ENCODE data around the gene PNMA1.

The PNMA1 gene

GRCh38 chr14:73694083-73694482, 20.1 kb downstream of the PNMA1 start:
- Histone ChIP-seq H3K4me1 (ENCODE audit: control insufficient read depth, insufficient read depth, low read length, poor library complexity, severe bottlenecking) (no peaks in the 10 kb centered on the region), H3K36me3 (ENCODE audit: control insufficient read depth, insufficient read depth, low read length) (peaks cover 22% of the 10 kb centered on the region), H3K9me3 (ENCODE audit: control insufficient read depth, low read length) (no peaks in the 10 kb centered on the region), H3K27ac (ENCODE audit: low read depth, low read length, severe bottlenecking) (no peak overlapping the region), H3K4me3 (ENCODE audit: extremely low read depth, insufficient read depth, low read length, poor library complexity, severe bottlenecking) (no peak overlapping the region)
- 97 to 100% methylated on average over 2 of the region's 2 CpGs for WGBS, 2 experiments (ENCODE audit: insufficient coverage in 2 of 2)

- H3K36me3 ChIP-seq (ENCODE audit: control insufficient read depth, insufficient read depth, low read length): peaks cover 22% of the 10 kb centered on the region
- H3K4me1 ChIP-seq (ENCODE audit: control insufficient read depth, insufficient read depth, low read length, poor library complexity, severe bottlenecking): no peaks in the 10 kb centered on the region
- WGBS, 2 experiments (ENCODE audit: insufficient coverage in 2 of 2): no CpG with 5 or more reads among the region's 3 CpGs
- H3K27ac ChIP-seq (ENCODE audit: low read depth, low read length, severe bottlenecking): no peak overlapping the region
- H3K4me3 ChIP-seq (ENCODE audit: extremely low read depth, insufficient read depth, low read length, poor library complexity, severe bottlenecking): no peak overlapping the region
- peaks cover 3% of the 10 kb centered on the region for H3K9me3 ChIP-seq (ENCODE audit: control insufficient read depth, low read length)
Measured at GRCh38 chr14:73686901-73687300, 27.3 kb downstream of the PNMA1 start.

GRCh38 chr14:73685328-73685727, 28.9 kb downstream of the PNMA1 start:
- Histone ChIP-seq H3K27ac (ENCODE audit: low read depth, low read length, severe bottlenecking) (no peak overlapping the region), H3K4me3 (ENCODE audit: extremely low read depth, insufficient read depth, low read length, poor library complexity, severe bottlenecking) (no peak overlapping the region), H3K4me1 (ENCODE audit: control insufficient read depth, insufficient read depth, low read length, poor library complexity, severe bottlenecking) (no peaks in the 10 kb centered on the region), H3K36me3 (ENCODE audit: control insufficient read depth, insufficient read depth, low read length) (peaks cover 13% of the 10 kb centered on the region), H3K9me3 (ENCODE audit: control insufficient read depth, low read length) (peaks cover 3% of the 10 kb centered on the region)
- 90 to 100% methylated on average over 2 to 8 of the region's 9 CpGs for WGBS, 2 experiments (ENCODE audit: insufficient coverage in 2 of 2)

GRCh38 chr14:73684627-73685026, 29.6 kb downstream of the PNMA1 start:
- WGBS, 2 experiments (ENCODE audit: insufficient coverage in 2 of 2): 92 to 100% methylated on average over 3 of the region's 5 CpGs
- H3K9me3 ChIP-seq (ENCODE audit: control insufficient read depth, low read length): peaks cover 3% of the 10 kb centered on the region
- H3K36me3 ChIP-seq (ENCODE audit: control insufficient read depth, insufficient read depth, low read length): peaks cover 13% of the 10 kb centered on the region
- H3K27ac ChIP-seq (ENCODE audit: low read depth, low read length, severe bottlenecking): no peak overlapping the region
- H3K4me3 ChIP-seq (ENCODE audit: extremely low read depth, insufficient read depth, low read length, poor library complexity, severe bottlenecking): no peak overlapping the region
- no peaks in the 10 kb centered on the region for H3K4me1 ChIP-seq (ENCODE audit: control insufficient read depth, insufficient read depth, low read length, poor library complexity, severe bottlenecking)

- Histone ChIP-seq H3K27ac (ENCODE audit: low read depth, low read length, severe bottlenecking) (no peak overlapping the region), H3K4me3 (ENCODE audit: extremely low read depth, insufficient read depth, low read length, poor library complexity, severe bottlenecking) (no peak overlapping the region), H3K9me3 (ENCODE audit: control insufficient read depth, low read length) (peaks cover 3% of the 10 kb centered on the region), H3K36me3 (ENCODE audit: control insufficient read depth, insufficient read depth, low read length) (peaks cover 4% of the 10 kb centered on the region), H3K4me1 (ENCODE audit: control insufficient read depth, insufficient read depth, low read length, poor library complexity, severe bottlenecking) (no peaks in the 10 kb centered on the region)
- 90 to 96% methylated on average over 3 of the region's 5 CpGs for WGBS, 2 experiments (ENCODE audit: insufficient coverage in 2 of 2)
Measured at GRCh38 chr14:73680821-73681220, 33.4 kb downstream of the PNMA1 start.

- H3K27ac ChIP-seq (ENCODE audit: low read depth, low read length, severe bottlenecking): no peak overlapping the region
- no CpG with 5 or more reads among the region's 4 CpGs for WGBS, 2 experiments (ENCODE audit: insufficient coverage in 2 of 2)
Measured at GRCh38 chr14:73678698-73679097, 35.5 kb downstream of the PNMA1 start.

GRCh38 chr14:73674986-73675385, 39.2 kb downstream of the PNMA1 start:
- Histone ChIP-seq H3K4me1 (ENCODE audit: control insufficient read depth, insufficient read depth, low read length, poor library complexity, severe bottlenecking) (no peaks in the 10 kb centered on the region), H3K27ac (ENCODE audit: low read depth, low read length, severe bottlenecking) (no peak overlapping the region), H3K9me3 (ENCODE audit: control insufficient read depth, low read length) (no peaks in the 10 kb centered on the region), H3K36me3 (ENCODE audit: control insufficient read depth, insufficient read depth, low read length) (peaks cover 4% of the 10 kb centered on the region), H3K4me3 (ENCODE audit: extremely low read depth, insufficient read depth, low read length, poor library complexity, severe bottlenecking) (no peak overlapping the region)
- 100% methylated on average over 1 of the region's 3 CpGs; no CpG with 5 or more reads in 1 of the 2 experiments for WGBS, 2 experiments (ENCODE audit: insufficient coverage in 2 of 2)

More at GRCh38 chr14:73678698-73679097, 35.5 kb downstream of the PNMA1 start:
- H3K36me3 ChIP-seq (ENCODE audit: control insufficient read depth, insufficient read depth, low read length): peaks cover 5% of the 10 kb centered on the region
- H3K4me3 ChIP-seq (ENCODE audit: extremely low read depth, insufficient read depth, low read length, poor library complexity, severe bottlenecking): no peak overlapping the region
- no peaks in the 10 kb centered on the region for H3K4me1 ChIP-seq (ENCODE audit: control insufficient read depth, insufficient read depth, low read length, poor library complexity, severe bottlenecking)
- H3K9me3 ChIP-seq (ENCODE audit: control insufficient read depth, low read length): no peaks in the 10 kb centered on the region

- H3K36me3 ChIP-seq (ENCODE audit: control insufficient read depth, insufficient read depth, low read length): no peaks in the 10 kb centered on the region
- 98 to 100% methylated on average over 3 of the region's 3 CpGs for WGBS, 2 experiments (ENCODE audit: insufficient coverage in 2 of 2)
- H3K27ac ChIP-seq (ENCODE audit: low read depth, low read length, severe bottlenecking): no peak overlapping the region
- no peak overlapping the region for H3K4me3 ChIP-seq (ENCODE audit: extremely low read depth, insufficient read depth, low read length, poor library complexity, severe bottlenecking)
- no peaks in the 10 kb centered on the region for H3K9me3 ChIP-seq (ENCODE audit: control insufficient read depth, low read length)
- peaks cover 7% of the 10 kb centered on the region for H3K4me1 ChIP-seq (ENCODE audit: control insufficient read depth, insufficient read depth, low read length, poor library complexity, severe bottlenecking)
Measured at GRCh38 chr14:73667854-73668253, 46.3 kb downstream of the PNMA1 start.

GRCh38 chr14:73666583-73666982, 47.6 kb downstream of the PNMA1 start:
- WGBS, 2 experiments (ENCODE audit: insufficient coverage in 2 of 2): 90 to 92% methylated on average over 4 of the region's 5 CpGs
- peaks cover 12% of the 10 kb centered on the region for H3K4me1 ChIP-seq (ENCODE audit: control insufficient read depth, insufficient read depth, low read length, poor library complexity, severe bottlenecking)
- no peak overlapping the region for H3K27ac ChIP-seq (ENCODE audit: low read depth, low read length, severe bottlenecking)
- no peaks in the 10 kb centered on the region for H3K9me3 ChIP-seq (ENCODE audit: control insufficient read depth, low read length)
- H3K4me3 ChIP-seq (ENCODE audit: extremely low read depth, insufficient read depth, low read length, poor library complexity, severe bottlenecking): no peak overlapping the region
- peaks cover 6% of the 10 kb centered on the region for H3K36me3 ChIP-seq (ENCODE audit: control insufficient read depth, insufficient read depth, low read length)

GRCh38 chr14:73665130-73665529, 49.1 kb downstream of the PNMA1 start:
- Histone ChIP-seq H3K9me3 (ENCODE audit: control insufficient read depth, low read length) (no peaks in the 10 kb centered on the region), H3K27ac (ENCODE audit: low read depth, low read length, severe bottlenecking) (no peak overlapping the region), H3K4me3 (ENCODE audit: extremely low read depth, insufficient read depth, low read length, poor library complexity, severe bottlenecking) (no peak overlapping the region), H3K36me3 (ENCODE audit: control insufficient read depth, insufficient read depth, low read length) (peaks cover 6% of the 10 kb centered on the region), H3K4me1 (ENCODE audit: control insufficient read depth, insufficient read depth, low read length, poor library complexity, severe bottlenecking) (peaks cover 12% of the 10 kb centered on the region)
- WGBS, 2 experiments (ENCODE audit: insufficient coverage in 2 of 2): 100% methylated on average over 1 of the region's 2 CpGs

- no peak overlapping the region for H3K4me3 ChIP-seq (ENCODE audit: extremely low read depth, insufficient read depth, low read length, poor library complexity, severe bottlenecking)
- H3K27ac ChIP-seq (ENCODE audit: low read depth, low read length, severe bottlenecking): no peak overlapping the region
- no peaks in the 10 kb centered on the region for H3K9me3 ChIP-seq (ENCODE audit: control insufficient read depth, low read length)
- H3K36me3 ChIP-seq (ENCODE audit: control insufficient read depth, insufficient read depth, low read length): peaks cover 13% of the 10 kb centered on the region
- peaks cover 12% of the 10 kb centered on the region for H3K4me1 ChIP-seq (ENCODE audit: control insufficient read depth, insufficient read depth, low read length, poor library complexity, severe bottlenecking)
Measured at GRCh38 chr14:73663548-73664212, 50.5 kb downstream of the PNMA1 start.
